Measurements from ENCODE around the gene DIPK1B. TPM values are rescaled to one million over a fixed set of nuclear protein-coding genes. Genes with fewer than 3 reads are reported as not detected.
A peak's percentile ranks its signal among the peaks of the same experiment; 100 is the strongest.

DIPK1B gene
- total RNA-seq: 10 to 100 TPM; 19.4 to 23.6 (median 22.6) TPM

DNA sequence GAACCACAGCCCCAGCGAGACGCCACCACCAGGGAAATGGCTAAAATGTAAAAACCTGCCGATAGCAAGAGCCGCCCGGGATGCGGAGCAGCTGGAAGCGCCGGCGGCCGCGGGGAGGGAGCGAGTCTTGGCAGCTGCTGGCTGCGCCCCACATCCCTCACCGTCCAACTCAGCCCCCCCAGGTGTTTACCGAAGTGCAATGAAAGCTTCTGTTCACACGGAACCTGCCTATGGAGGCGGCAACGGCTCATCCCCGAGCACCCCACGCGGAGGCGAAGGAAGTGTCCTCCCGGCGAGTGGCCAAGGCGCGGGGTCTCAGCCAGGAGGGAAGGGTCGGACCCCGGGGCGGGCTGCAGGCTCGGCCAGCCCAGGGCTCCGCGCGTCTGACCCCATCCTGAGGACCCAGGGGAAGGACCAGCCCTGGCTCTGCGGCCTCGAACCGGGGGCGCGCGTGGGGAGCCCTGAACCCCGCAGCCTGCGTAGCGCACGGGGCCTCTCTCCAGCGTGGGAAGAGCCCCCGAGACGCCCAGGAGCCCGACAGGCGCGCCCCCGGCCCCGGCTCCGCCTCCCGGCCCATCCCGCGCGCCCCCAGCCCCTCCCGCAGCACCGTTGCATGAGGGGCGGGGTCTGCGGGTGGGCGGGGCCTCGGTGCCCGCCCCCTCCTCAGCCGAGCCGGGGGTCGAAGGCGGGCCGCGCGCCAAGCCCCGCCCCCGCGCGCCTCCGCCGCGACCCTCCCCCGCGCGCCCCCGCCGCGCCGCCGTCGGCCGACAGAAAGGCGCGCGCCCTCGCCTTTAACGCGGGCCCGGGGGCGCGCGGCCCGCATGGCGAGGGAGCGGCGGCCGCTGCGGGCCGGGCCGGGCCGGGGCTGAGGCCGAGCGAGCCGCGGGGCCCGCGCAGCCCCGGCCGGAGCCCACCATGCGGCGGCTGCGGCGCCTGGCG, at the start of gene DIPK1B:
DIPK1B (plus strand) TSS at position 822 of the 939 bp plus-strand sequence; CDS start at position 916, 94 bp downstream.
- peak within 1 kb of the TSS in 2 of 3 donors; percentile 37 to 52 for H3K27ac ChIP-seq

DNA sequence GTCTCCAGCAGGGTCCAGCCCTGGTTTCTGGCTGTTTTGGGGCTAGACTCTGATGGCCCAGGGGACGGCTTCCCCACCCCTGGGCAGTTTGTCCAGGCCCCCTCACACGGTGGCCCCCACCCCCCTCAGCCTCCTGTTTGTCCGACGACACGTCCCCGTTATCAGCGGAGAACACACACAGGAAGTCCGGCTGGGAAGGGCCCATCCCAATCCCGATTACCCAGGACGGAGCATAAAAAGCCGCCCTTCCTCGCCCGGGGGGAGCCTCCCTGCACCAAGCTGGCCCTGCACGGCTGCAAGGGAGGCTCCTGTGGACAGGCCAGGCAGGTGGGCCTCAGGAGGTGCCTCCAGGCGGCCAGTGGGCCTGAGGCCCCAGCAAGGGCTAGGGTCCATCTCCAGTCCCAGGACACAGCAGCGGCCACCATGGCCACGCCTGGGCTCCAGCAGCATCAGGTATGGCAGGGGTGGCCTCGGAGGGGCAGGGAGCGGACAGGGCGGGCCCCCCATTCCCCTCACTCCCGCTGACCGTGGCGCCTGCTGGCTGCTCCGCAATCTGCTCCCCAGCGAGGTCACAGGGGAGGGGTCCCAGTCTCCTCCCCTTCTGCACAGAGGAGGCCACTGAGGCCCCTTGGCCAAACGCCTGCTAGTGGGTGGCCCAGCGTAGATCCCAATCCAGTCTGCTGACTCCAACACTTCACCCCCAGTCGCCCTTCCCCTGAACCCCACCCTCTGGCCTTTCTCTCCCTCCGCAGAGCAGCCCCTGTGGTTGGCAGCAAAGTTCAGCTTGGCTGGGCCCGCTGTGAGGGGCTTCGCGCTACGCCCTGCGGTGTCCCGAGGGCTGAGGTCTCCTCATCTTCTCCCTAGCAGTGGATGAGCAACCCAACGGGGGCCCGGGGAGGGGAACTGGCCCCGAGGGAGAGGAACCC, 49.5 kb upstream of the DIPK1B start, which contains the start of gene EGFL7:
EGFL7 (plus strand) TSS at position 261 of the 926 bp plus-strand sequence. CDS start 5,367 bp downstream, outside the sequence.
- H3K4me1 ChIP-seq: peaks cover 0 to 9% of the 10 kb centered on the region in 2 donors
- DNase-seq: peak in 1 of 2 donors; percentile 41
- no peaks in the 10 kb centered on the region for H3K9me3 ChIP-seq
- H3K4me3 ChIP-seq (replicated peaks in 1 of 3): peak within 1 kb of the TSS in 1 of 3 donors; percentile 38
- intact Hi-C loops (cut with DNase I): no loop called here
- peak within 1 kb of the TSS; percentile 61 to 72 (median 68) for H3K27ac ChIP-seq
- no peaks in the 10 kb centered on the region for H3K27me3 ChIP-seq
- H3K36me3 ChIP-seq: peaks cover 11 to 18% of the 10 kb centered on the region in 2 donors
- TF ChIP-seq, protein P1, sequence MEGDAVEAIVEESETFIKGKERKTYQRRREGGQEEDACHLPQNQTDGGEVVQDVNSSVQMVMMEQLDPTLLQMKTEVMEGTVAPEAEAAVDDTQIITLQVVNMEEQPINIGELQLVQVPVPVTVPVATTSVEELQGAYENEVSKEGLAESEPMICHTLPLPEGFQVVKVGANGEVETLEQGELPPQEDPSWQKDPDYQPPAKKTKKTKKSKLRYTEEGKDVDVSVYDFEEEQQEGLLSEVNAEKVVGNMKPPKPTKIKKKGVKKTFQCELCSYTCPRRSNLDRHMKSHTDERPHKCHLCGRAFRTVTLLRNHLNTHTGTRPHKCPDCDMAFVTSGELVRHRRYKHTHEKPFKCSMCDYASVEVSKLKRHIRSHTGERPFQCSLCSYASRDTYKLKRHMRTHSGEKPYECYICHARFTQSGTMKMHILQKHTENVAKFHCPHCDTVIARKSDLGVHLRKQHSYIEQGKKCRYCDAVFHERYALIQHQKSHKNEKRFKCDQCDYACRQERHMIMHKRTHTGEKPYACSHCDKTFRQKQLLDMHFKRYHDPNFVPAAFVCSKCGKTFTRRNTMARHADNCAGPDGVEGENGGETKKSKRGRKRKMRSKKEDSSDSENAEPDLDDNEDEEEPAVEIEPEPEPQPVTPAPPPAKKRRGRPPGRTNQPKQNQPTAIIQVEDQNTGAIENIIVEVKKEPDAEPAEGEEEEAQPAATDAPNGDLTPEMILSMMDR (IDR thresholded peaks at IDR 0.05): no peak
- TF ChIP-seq POLR2A (IDR thresholded peaks at IDR 0.05): peak in 1 of 2 donors; percentile 31
- WGBS, 2 donors: 83 to 94% methylated on average over 15 to 16 of the region's 38 CpGs

More for the DNA sequence above, at the start of gene DIPK1B:
- intact Hi-C loops (cut with DNase I): no loop called here
- 7 to 20% methylated on average over 13 to 21 of the region's 119 CpGs for WGBS, 2 donors
- H3K9me3 ChIP-seq: no peaks in the 10 kb centered on the region
- DNase-seq: no peak
- H3K4me3 ChIP-seq (replicated peaks in 1 of 3): peak within 1 kb of the TSS in 2 of 3 donors; percentile 32 to 72
- H3K36me3 ChIP-seq: no peaks in the 10 kb centered on the region
- peaks cover 12 to 33% of the 10 kb centered on the region in 2 donors for H3K4me1 ChIP-seq
- peak in 1 of 2 donors; percentile 25 for TF ChIP-seq POLR2A (IDR thresholded peaks at IDR 0.05)
- TF ChIP-seq, protein P1 (IDR thresholded peaks at IDR 0.05): no peak
- no peaks in the 10 kb centered on the region for H3K27me3 ChIP-seq

DNA sequence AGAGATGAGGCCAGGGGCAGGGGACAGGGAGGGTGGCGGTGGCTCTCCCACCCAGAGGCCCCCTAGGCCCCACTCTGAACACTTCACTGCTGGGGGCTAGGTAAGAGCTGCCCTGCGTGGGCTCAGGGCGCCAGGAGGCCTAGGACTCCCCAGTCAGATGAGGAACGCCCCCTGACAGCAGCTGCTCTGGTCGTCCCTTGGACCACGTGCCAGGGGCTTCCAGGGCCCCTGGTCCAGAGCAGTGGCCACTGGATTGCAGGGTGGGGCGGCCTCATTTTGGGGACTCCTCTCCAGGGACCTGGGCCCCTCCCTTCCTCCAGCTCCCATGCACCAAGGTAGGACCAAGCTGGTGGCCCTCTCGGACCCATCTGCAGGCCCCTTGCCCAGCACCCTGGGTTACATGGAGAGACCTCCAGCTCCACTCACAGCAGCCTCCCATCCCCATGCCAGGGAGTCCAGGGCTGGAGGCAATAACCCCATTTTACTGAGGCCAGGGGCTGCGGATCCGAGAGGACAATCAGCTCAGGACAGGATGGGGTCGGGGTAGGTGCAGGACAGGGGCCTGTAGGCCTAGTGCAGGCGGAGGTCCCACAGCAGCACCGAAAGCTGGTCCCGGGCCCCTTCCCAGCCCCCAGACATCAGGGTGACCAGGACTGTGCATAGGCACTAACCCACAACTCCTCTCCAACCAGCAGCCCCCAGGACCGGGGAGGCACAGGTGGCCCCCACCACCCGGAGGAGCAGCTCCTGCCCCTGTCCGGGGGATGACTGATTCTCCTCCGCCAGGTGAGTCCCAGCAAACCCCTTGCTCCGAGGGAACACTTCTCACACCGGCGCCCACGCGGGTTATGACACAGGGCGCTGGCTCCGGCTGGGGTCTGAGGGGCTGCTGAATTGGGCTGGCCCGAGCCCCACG, 48.1 kb upstream of the DIPK1B start:
- intact Hi-C loops (cut with DNase I): no loop called here
- WGBS, 2 donors: 73 to 83% methylated on average over 13 to 20 of the region's 27 CpGs
- Histone ChIP-seq H3K36me3 (peaks cover 11 to 18% of the 10 kb centered on the region in 2 donors), H3K4me3 (replicated peaks in 1 of 3) (peak overlapping the region in 1 of 3 donors; percentile 38), H3K27ac (peak overlapping the region; percentile 4 to 68 (median 61)), H3K27me3 (no peaks in the 10 kb centered on the region), H3K9me3 (no peaks in the 10 kb centered on the region), H3K4me1 (peaks cover 0 to 9% of the 10 kb centered on the region in 2 donors)
- no peak for TF ChIP-seq POLR2A (IDR thresholded peaks at IDR 0.05)
- TF ChIP-seq, protein P1 (IDR thresholded peaks at IDR 0.05): no peak
- DNase-seq: no peak

DNA sequence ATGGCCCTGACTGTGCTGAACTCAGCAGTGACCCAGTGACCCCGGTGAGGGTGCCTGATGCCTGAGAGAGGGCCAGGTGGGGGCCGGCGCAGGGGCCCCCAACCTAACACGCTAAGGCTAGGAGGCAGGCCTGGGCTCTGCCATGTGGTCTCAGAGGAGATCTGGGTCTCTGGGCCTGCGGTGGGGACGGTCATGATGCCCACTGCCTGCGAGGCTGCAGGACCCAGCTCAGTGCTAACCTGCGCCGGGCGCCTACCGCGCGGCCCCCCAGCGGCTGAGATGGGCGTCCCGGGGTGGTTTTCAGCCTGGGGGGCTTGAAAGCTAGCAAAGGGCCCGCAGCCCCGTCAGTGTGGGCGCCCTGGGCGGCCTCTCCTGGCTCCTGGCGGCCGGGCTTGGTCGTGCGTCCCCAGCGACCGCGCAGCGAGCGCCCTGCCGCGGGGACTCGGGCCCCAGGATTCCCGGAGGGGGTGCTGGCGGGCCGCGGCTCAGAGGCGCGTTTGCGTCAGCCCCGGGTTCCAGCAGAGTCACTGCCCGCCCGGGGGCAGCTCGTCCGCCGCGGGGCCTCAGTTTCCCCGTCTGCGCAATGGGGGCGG, 47.2 kb upstream of the DIPK1B start:
- Histone ChIP-seq H3K27me3 (no peaks in the 10 kb centered on the region), H3K27ac (peak overlapping the region; percentile 26 to 61 (median 36))
- WGBS, 2 donors: 35% methylated on average over 2 of the region's 49 CpGs; no CpG with 5 or more reads in 1 of the 2 donors

More for the DNA sequence above, 47.2 kb upstream of the DIPK1B start:
- Histone ChIP-seq H3K4me3 (replicated peaks in 1 of 3) (peak overlapping the region in 1 of 3 donors; percentile 38), H3K36me3 (peaks cover 11 to 18% of the 10 kb centered on the region in 2 donors), H3K9me3 (no peaks in the 10 kb centered on the region), H3K4me1 (peaks cover 0 to 9% of the 10 kb centered on the region in 2 donors)
- no peak for DNase-seq
- intact Hi-C loops (cut with DNase I): no loop called here
- TF ChIP-seq, protein P1 (IDR thresholded peaks at IDR 0.05): peak in 3 of 6 experiments; percentile 23 to 26 (median 23)
- no peak for TF ChIP-seq POLR2A (IDR thresholded peaks at IDR 0.05)

Measured in thyroid gland (tissue), 4 donors.